NT2/D1 (cell line): ENCODE measurements around the gene SLC7A5.

Experiments
- DNase-seq: peaks from one replicate; pipeline ENCODE4 v3.0.0-alpha.2; 2011; ENCODE audit warnings: low read depth, low spot score
- H3K27me3 ChIP-seq: 2 replicates; pipeline ENCODE4 v1.6.0; 2011; ENCODE audit warnings: mild to moderate bottlenecking; ENCODE audit not compliant: insufficient read length, insufficient read depth
- H3K36me3 ChIP-seq: 2 replicates; pipeline ENCODE4 v1.6.1; 2011; ENCODE audit warnings: mild to moderate bottlenecking, low read length, mixed read lengths; ENCODE audit not compliant: insufficient read depth, insufficient read length
- H3K4me1 ChIP-seq: 2 replicates; pipeline ENCODE4 v1.5.1; 2011; ENCODE audit not compliant: insufficient read depth, insufficient read length
- H3K4me3 ChIP-seq: 2 replicates; pipeline ENCODE4 v1.5.1; 2011; ENCODE audit warnings: low read depth; ENCODE audit not compliant: insufficient read length
- H3K9ac ChIP-seq: 2 replicates; pipeline ENCODE4 v1.6.0; 2011; ENCODE audit warnings: low read depth; ENCODE audit not compliant: insufficient read length
- H3K9me3 ChIP-seq: 2 replicates; pipeline ENCODE4 v1.5.1; 2011; ENCODE audit warnings: mild to moderate bottlenecking, low read length; ENCODE audit not compliant: insufficient read depth
- SUZ12 ChIP-seq: IDR thresholded peaks from 2 replicates; pipeline ENCODE4 v1.6.1; 2011; ENCODE audit not compliant: insufficient read length, insufficient read depth; ENCODE audit errors: extremely low read depth
- YY1 ChIP-seq: IDR thresholded peaks from 2 replicates; pipeline ENCODE4 v1.6.1; 2011; ENCODE audit not compliant: insufficient read length, insufficient read depth
- ZNF274 ChIP-seq: IDR thresholded peaks from 2 replicates; pipeline ENCODE4 v1.6.1; 2011; ENCODE audit warnings: mild to moderate bottlenecking, low read depth, low read length

SLC7A5 gene

GRCh38 chr16:87840271-87840978, 28.9 kb downstream of the SLC7A5 start:
- Histone ChIP-seq H3K36me3 (peaks cover 98% of the 10 kb centered on the region), H3K9ac (peak overlapping the region; percentile 32), H3K4me3 (no peak overlapping the region), H3K4me1 (peaks cover 38% of the 10 kb centered on the region), H3K9me3 (no peaks in the 10 kb centered on the region), H3K27me3 (no peaks in the 10 kb centered on the region)
- no peak for TF ChIP-seq YY1
- no peak for TF ChIP-seq ZNF274
- no peak for TF ChIP-seq SUZ12
- DNase-seq, result no peak

- Histone ChIP-seq H3K4me3 (no peak overlapping the region), H3K4me1 (peaks cover 34% of the 10 kb centered on the region), H3K27me3 (no peaks in the 10 kb centered on the region), H3K9me3 (no peaks in the 10 kb centered on the region), H3K9ac (no peak overlapping the region), H3K36me3 (peaks cover 98% of the 10 kb centered on the region)
- TF ChIP-seq SUZ12 (no peak), YY1 (no peak), ZNF274 (no peak)
- DNase-seq, result no peak
Measured at GRCh38 chr16:87839542-87840270, 29.6 kb downstream of the SLC7A5 start.

- TF ChIP-seq YY1 (no peak), ZNF274 (no peak), SUZ12 (no peak)
- Histone ChIP-seq H3K36me3 (peaks cover 98% of the 10 kb centered on the region), H3K9ac (no peak overlapping the region), H3K27me3 (no peaks in the 10 kb centered on the region), H3K4me3 (no peak overlapping the region), H3K9me3 (no peaks in the 10 kb centered on the region), H3K4me1 (peaks cover 32% of the 10 kb centered on the region)
- DNase-seq, result no peak
Measured at GRCh38 chr16:87838643-87839541, 30.4 kb downstream of the SLC7A5 start.

GRCh38 chr16:87837627-87838289, 31.5 kb downstream of the SLC7A5 start:
- Histone ChIP-seq H3K9me3 (no peaks in the 10 kb centered on the region), H3K4me3 (no peak overlapping the region), H3K9ac (peak overlapping the region; percentile 9), H3K27me3 (no peaks in the 10 kb centered on the region), H3K36me3 (peaks cover 99% of the 10 kb centered on the region), H3K4me1 (peaks cover 22% of the 10 kb centered on the region)
- no peak for DNase-seq
- TF ChIP-seq ZNF274 (no peak), SUZ12 (no peak)

GRCh38 chr16:87836844-87837581, 32.3 kb downstream of the SLC7A5 start:
- Histone ChIP-seq H3K9me3 (no peaks in the 10 kb centered on the region), H3K36me3 (peaks cover 99% of the 10 kb centered on the region), H3K4me1 (peaks cover 18% of the 10 kb centered on the region), H3K27me3 (no peaks in the 10 kb centered on the region), H3K9ac (no peak overlapping the region), H3K4me3 (no peak overlapping the region)
- no peak for DNase-seq
- no peak for TF ChIP-seq ZNF274
- no peak for TF ChIP-seq YY1
- TF ChIP-seq SUZ12, result no peak

GRCh38 chr16:87836346-87836843, 32.9 kb downstream of the SLC7A5 start:
- H3K4me1 ChIP-seq, result peaks cover 19% of the 10 kb centered on the region
- no peaks in the 10 kb centered on the region for H3K27me3 ChIP-seq
- H3K9ac ChIP-seq, result peak overlapping the region; percentile 32
- no peaks in the 10 kb centered on the region for H3K9me3 ChIP-seq
- DNase-seq, result no peak
- H3K4me3 ChIP-seq, result no peak overlapping the region
- TF ChIP-seq ZNF274 (no peak), SUZ12 (no peak), YY1 (no peak)
- peaks cover 99% of the 10 kb centered on the region for H3K36me3 ChIP-seq
